Sigmoid colon (tissue), 4 donors: ENCODE results near the gene SUSD6.

Experiments
- CTCF ChIP-seq, 4 experiments: fragments of 450-650 bp in 3 of 4; fragments of 200-600 bp in 1 of 4; IDR thresholded peaks; one replicate each; pipeline ENCODE4 v1.5.1; 2016 to 2019; ENCODE audit warnings: antibody characterized with exemption in 4 of 4, mild to moderate bottlenecking in 3 of 4, moderate library complexity in 2 of 4
- EP300 ChIP-seq, 4 donors: sonication (generic); formaldehyde crosslinking; IDR thresholded peaks; one replicate each; pipeline ENCODE4 v1.6.1; 2017; ENCODE audit warnings: antibody characterized with exemption in 4 of 4
- POLR2A ChIP-seq, 2 donors: fragments of 450-650 bp; IDR thresholded peaks; one replicate each; pipeline ENCODE4 v1.6.1; 2016; ENCODE audit warnings: antibody characterized with exemption in 2 of 2, mild to moderate bottlenecking in 2 of 2, moderate library complexity in 2 of 2
- POLR2AphosphoS5 ChIP-seq, 4 donors: sonication (generic); formaldehyde crosslinking; IDR thresholded peaks; one replicate each; pipeline ENCODE4 v1.6.1; 2017; ENCODE audit warnings: antibody characterized with exemption in 4 of 4

- TF ChIP-seq CTCF (IDR thresholded peaks at IDR 0.05), result no peak
- no peak for TF ChIP-seq POLR2AphosphoS5 (IDR thresholded peaks at IDR 0.05)
- TF ChIP-seq EP300 (IDR thresholded peaks at IDR 0.05), result no peak
- TF ChIP-seq POLR2A (IDR thresholded peaks at IDR 0.05), result no peak
Measured at GRCh38 chr14:69635981-69636639, 24.7 kb downstream of the SUSD6 start.
